Measurements from ENCODE around the gene HIPK1. TPM values are rescaled to one million over a fixed set of nuclear protein-coding genes. Genes with fewer than 3 reads are reported as not detected.
"Not testable (repeated sequence)": the region's sequence is repeated elsewhere in the genome, so short reads cannot be mapped to it uniquely, and the experiment has no call there.

Gene HIPK1
- total RNA-seq, 1 donor from 2014 or later, result 71.9 TPM

GRCh38 chr1:113981962-113982931 lies 53.1 kb downstream of the HIPK1 start:
- peak; percentile 81 for DNase-seq (ENCODE audit: low read depth)

DNA sequence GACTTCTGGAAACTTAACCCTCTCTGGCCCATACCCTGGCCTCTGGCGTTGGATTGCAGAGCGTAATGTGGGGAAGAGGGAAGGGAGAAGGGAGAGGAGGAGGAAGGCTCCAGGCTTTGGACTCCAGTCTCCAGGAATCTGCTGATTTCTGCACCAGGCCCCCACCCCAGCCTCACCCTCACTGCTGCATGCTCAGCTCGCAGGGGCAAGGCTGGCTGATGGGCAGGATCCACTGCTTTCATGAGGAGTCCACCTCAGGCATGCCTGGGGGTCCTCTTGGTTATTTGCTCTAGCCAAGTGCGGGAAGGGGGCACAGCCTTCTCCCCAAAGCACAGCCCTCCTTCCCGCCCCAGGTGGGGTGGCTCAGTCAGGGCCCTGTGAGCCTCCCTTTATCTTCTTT lies 53.8 kb downstream of the HIPK1 start:
- no peak for DNase-seq (ENCODE audit: low read depth)

GRCh38 chr1:113983391-113983790 lies 54.3 kb downstream of the HIPK1 start:
- peak; percentile 91 for DNase-seq (ENCODE audit: low read depth)

DNA sequence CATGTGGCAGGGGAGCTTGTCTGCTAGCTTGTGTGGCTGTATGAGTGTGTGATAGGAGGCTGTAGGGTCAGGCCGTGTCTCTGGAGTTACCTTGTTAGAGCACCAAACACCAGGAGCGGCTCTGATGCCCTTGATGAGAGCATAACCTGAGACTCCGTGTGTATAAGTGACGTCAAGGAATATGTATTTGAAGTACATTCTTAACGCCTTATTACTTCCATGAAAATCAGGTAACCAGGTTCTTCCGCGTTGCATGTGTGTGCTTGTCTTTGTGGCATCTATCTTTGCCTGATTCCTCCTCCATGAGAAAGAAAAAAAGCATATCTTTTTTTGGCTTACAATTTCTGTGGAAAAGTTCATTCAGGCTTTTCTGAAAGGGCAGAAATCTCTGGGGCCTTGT lies 54.7 kb downstream of the HIPK1 start:
- no peak for DNase-seq (ENCODE audit: low read depth)

- peak; percentile 84 for DNase-seq (ENCODE audit: low read depth)
Measured at GRCh38 chr1:113984710-113985109, 55.6 kb downstream of the HIPK1 start.

GRCh38 chr1:113986802-113987201 lies 57.7 kb downstream of the HIPK1 start:
- DNase-seq (ENCODE audit: low read depth), result no peak

DNA sequence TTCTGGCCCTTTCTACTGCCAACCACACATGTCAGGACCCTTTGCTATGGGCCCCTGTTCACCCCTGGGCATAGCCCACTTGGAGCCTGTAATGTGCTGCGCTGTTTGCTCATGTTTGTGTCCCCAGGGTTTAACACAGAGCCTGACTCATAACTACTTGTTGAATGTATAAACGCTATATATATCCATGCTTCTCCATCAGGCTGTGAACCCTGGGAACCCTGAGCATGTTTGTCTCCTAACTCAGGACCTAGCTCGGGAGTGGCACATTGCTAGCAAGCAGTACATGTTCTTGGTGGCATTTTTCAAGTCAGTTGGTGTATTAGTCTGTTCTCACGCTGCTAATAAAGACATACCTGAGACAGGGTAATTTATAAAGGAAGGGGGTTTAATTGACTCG lies 58.1 kb downstream of the HIPK1 start:
- no peak for DNase-seq (ENCODE audit: low read depth)

DNA sequence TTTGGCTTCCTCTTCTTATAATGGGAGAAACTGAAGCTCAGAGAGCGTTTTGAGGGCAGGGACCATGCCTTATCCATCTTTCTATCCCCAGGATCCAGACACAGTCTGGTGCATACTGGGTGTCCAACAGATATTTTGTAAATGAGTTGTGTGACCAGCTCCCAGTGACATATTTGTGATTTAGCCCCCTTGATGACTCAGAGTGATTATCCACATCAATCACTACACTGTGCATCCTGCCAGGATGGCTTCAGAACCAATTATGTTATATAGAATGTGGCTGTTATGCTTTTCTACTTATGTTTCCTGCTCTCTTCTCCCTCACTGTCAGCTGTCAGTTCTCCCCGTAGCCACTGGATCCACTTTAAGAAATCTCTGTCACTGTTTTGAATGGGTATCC lies 61.4 kb downstream of the HIPK1 start:
- no peak for DNase-seq (ENCODE audit: low read depth)

DNA sequence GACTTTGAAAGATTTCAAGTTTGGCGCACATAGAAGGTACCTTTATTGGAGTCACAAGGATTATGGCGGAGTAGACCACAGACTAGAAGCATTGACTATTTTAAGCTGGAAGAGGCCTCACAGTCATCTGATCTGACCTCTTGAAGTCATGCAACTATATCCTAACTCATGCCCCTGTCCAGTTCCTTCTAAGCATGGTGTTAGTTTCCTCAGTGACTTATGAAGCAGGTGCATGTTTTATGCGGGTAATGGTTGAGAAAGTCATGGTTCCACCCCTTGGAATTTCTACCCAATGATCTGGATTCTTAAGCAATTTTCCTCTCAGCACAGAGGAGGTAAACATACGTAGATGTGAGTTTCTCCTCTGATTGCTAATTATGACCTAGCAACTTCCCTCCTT lies 61.8 kb downstream of the HIPK1 start:
- DNase-seq (ENCODE audit: low read depth), result peak; percentile 82

GRCh38 chr1:113991467-113991997 lies 62.4 kb downstream of the HIPK1 start:
- DNase-seq (ENCODE audit: low read depth), result peak; percentile 91

DNA sequence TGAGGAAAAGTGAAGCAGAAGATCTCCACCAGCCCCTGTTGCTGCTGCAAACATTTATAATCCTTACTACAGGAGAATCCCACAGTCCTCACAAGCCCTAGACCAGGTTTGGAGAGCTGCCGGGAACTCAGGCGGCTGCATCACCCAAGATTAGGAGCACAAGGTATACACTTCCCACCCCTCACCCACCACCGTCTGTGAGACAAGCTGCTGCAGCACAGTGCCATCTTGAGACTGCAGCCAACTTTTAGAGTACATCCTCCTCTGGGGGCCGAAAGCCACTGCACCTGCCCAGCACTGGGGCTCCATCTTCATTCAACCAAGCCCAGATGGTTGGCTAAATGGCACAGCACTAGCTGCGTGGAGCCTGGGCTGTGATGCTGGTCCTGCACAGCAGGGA lies 63.9 kb downstream of the HIPK1 start:
- no peak for DNase-seq (ENCODE audit: low read depth)

GRCh38 chr1:113993766-113994165 lies 64.6 kb downstream of the HIPK1 start:
- no peak for DNase-seq (ENCODE audit: low read depth)

GRCh38 chr1:113995382-113995781 lies 66.3 kb downstream of the HIPK1 start:
- no peak for DNase-seq (ENCODE audit: low read depth)

GRCh38 chr1:113998361-113998760 lies 69.2 kb downstream of the HIPK1 start:
- DNase-seq (ENCODE audit: low read depth), result peak; percentile 56

DNA sequence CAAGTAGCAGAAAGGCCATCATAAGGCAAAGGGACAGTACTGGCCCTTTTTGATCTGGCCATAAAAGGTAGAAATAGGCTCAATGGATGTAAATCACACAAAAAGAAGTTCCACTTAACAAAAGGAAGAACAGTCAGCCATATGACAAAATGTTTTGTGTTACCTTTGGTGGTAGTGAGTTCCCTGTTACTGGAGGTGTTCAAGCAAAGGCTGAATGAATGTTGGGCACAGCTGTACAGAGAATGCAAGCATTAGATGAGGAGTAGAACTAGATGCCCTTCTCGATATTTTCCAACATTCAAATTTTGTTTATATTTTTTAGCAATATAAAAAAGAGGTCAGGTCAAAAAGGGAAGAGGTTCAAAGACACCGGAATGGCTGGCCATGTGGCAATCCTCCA lies 70.1 kb downstream of the HIPK1 start:
- no peak for DNase-seq (ENCODE audit: low read depth)

DNA sequence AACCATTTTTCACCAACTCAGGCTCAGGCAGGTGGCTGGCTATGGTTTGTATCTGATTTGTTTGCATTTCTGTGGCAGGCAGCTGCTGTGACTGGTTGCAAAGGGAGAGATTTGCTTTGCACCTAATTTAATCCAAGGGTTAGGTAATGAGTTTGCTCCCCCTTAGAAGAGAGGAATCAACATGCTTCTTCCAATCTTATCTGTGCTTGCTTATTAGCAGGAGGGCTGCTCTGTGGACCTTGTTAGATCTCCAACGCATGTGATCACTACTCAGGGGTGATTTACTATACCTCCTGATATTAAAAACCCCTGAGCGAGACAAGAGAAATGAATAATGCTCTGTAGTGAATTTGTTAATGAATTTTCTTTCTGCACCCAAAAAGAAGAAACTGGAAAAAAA lies 70.7 kb downstream of the HIPK1 start:
- no peak for DNase-seq (ENCODE audit: low read depth)

DNA sequence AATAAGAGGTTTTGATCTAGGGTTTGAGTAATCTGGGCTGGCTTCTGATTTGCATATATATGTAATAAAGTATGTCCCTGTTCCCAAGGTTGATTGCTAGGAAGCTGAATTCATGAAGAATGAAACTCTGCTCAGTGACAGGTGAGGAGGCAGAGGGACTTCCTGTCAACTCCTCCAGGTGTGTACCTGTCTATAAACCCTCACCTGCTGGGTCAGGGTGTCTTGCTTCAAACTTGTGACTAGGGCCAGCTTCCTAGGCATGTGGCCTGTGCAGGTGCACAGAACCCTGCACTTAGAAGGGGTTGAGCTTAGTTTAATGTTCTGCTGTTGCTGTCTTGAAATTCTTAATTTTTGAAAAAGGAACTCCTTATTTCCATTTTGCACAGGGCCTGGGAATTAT lies 71.3 kb downstream of the HIPK1 start:
- DNase-seq (ENCODE audit: low read depth), result no peak

- DNase-seq (ENCODE audit: low read depth), result no peak
Measured at GRCh38 chr1:114002492-114003239, 73.5 kb downstream of the HIPK1 start.

DNA sequence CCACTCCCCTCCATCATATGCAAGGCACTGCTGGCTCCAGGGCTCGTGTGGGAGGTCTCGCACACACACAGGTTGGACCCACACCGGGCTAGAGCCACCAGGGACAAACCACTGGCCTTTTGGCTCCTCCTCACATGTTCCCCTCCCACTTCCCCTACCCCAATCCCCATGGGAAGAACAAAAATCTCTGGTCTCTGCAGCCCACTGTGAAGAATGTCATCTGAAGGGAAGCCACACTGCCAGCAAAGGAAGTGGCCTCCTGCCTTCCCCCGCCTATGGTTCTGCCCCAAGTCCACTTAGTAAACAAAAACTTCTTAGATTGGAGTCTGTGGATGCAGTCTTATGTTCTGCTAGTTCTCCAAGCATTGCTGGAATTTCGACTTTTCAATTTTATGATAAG lies 74.3 kb downstream of the HIPK1 start:
- no peak for DNase-seq (ENCODE audit: low read depth)

DNA sequence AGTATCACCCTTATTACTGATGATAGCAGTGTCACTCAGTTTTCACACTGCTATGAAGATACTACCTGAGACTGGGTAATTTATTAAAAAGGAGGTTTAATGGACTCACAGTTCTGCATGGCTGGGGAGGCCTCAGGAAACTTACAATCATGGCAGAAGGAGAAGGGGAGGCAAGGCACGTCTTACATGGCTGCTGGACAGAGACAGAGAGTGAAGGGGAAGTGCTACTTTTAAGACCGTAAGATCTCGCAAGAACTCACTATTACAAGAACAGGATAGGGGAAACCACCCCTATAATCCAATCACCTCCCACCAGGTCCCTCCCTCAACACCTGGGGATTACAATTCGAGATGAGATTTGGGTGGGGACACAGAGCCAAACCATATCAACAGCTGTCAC lies 77.7 kb downstream of the HIPK1 start:
- not testable (repeated sequence) for DNase-seq (ENCODE audit: low read depth)

DNA sequence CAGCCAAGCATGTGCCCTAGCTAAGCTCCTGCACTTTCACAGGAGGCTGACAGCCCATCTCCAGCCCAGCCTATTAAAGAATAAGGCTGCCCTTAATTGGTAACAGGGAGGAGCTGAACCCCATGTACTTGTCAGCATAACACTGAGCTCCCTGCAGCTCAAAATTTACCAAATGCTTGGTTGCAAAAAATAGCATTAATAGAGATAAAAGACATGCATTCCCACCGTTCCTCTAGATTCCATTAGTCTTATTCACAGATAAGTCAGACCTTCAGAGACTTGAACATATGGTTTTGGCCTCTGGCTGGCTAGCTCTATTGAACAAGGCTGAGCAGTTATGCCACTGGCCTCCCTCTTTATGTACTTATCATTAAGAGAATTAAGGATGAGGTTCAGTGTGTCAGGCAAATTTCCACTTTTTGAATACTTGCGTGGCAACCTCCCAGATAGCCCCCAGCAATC lies 79.4 kb downstream of the HIPK1 start:
- DNase-seq (ENCODE audit: low read depth), result no peak

DNA sequence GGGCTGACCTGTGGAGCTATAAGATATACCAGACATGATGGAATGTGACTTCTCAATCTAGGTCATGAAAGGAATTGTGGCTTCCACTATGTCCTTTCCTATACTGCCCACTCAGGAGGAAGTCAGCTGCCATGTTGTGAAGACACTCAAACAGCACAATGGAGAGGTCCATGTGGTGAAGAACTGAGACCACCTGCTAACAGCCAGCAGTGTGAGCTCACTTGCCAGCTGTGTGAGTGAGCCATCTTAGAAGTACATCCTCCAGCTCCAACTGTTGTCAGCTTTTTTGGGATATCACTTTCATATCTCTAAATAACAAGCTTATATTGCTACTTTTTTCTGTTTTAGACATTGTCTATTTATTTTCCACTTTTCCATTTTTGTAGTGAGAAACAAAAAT lies 79.9 kb downstream of the HIPK1 start:
- DNase-seq (ENCODE audit: low read depth), result peak; percentile 79
